Measurements from ENCODE around the gene VPS37D.

DNA sequence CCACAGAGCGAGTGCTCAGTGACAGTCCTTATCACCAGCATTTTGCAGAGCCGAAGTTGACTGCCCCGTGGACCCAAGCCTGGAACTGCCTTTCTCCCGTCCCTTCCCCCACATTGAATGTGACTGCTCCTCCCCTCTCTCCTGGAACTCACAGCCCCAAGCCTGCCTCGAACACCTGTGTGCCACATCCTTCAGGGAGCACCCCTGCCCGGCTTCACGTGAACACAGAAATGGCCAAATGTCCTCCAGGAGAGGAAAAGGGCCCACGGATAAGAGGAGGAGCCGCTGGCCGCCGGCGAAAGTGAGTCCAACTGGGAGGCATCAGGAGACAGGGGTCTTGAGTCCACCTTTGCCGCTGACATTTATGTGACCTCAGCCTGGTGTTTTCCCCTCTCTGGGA, 35.6 kb downstream of the VPS37D start:
- no peak for TF ChIP-seq CTCF (optimal IDR thresholded peaks at IDR 0.05 in 1 of 3, IDR thresholded peaks at IDR 0.05 in 1 of 3, conservative IDR thresholded peaks at IDR 0.05 in 1 of 3; ENCODE audit: extremely low read depth in 1 of 3, insufficient read depth in 2 of 3, low read length in 3 of 3)
- no peak for TF ChIP-seq EZH2 (IDR thresholded peaks at IDR 0.05; ENCODE audit: low read length)
